Measurements from ENCODE around the gene NAA38. TPM values are rescaled to one million over a fixed set of nuclear protein-coding genes. Genes with fewer than 3 reads are reported as not detected.

Gene NAA38
- total RNA-seq, 1 experiment from 2014 or later, result 103 TPM

DNA sequence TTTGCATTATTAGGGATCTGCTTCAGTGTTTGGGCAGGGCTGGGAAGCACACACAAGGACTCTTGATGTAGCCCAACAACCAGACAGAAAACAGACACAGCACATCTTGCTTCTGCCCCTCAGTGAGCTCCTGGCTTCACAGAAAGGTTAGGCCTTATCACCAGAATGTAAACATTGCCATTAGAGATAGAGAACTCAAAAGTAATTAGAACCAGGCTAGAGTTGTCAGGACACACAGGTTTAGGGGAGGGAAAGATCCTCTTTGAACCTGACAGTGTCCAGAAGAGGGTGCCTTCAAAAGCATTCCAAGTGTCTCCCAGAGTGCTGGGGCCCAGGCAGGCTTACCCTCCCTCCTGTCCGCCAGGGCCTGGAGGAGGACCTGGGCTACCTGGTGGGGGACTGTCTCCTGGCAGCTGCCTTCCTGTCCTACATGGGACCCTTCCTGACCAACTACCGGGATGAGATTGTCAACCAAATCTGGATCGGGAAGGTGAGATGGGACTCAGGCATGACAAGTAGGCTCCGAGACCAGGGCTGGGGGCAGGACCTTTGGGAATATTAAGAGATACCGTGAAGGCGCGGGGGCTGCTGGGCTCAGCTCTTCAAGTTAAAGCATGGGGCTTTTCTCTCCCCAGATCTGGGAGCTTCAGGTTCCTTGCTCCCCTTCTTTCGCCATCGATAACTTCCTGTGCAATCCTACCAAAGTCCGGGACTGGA, 40.3 kb downstream of the NAA38 start:
- Histone ChIP-seq H4K20me1 (ENCODE audit: insufficient read depth) (no peaks in the 10 kb centered on the region), H3K9ac (ENCODE audit: low read length) (no peak overlapping the region), H2AFZ (ENCODE audit: low read depth, low read length, poor library complexity, severe bottlenecking) (no peak overlapping the region), H3K9me2 (ENCODE audit: insufficient read depth) (no peaks in the 10 kb centered on the region), H3K4me3 (replicated peaks in 1 of 2; ENCODE audit: low read depth in 1 of 2, low read length in 2 of 2) (no peak overlapping the region), H3K27me3 (ENCODE audit: insufficient read depth, low read length) (no peaks in the 10 kb centered on the region), H3K4me1 (ENCODE audit: control insufficient read depth in 1 of 2, insufficient read depth in 2 of 2, low read length in 2 of 2) (no peaks in the 10 kb centered on the region), H3K9me3 (ENCODE audit: control insufficient read depth in 1 of 2, insufficient read depth in 1 of 2, low read depth in 1 of 2, low read length in 2 of 2) (no peaks in the 10 kb centered on the region), H3K4me2 (ENCODE audit: low read length) (no peak overlapping the region), H3K79me2 (ENCODE audit: insufficient read depth, low read length) (no peaks in the 10 kb centered on the region), H3K36me3 (ENCODE audit: control insufficient read depth in 1 of 2, insufficient read depth in 2 of 2, low read length in 2 of 2) (no peaks in the 10 kb centered on the region), H3K27ac (ENCODE audit: low read depth, low read length) (no peak overlapping the region)
- no TSS peak for BruUV-seq (replicated peaks)
- TF ChIP-seq, protein P1, sequence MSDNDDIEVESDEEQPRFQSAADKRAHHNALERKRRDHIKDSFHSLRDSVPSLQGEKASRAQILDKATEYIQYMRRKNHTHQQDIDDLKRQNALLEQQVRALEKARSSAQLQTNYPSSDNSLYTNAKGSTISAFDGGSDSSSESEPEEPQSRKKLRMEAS (IDR thresholded peaks at IDR 0.05), result no peak
- TF ChIP-seq ZNF274 (IDR thresholded peaks at IDR 0.05; ENCODE audit: low read depth, low read length) (no peak), POLR2A (IDR thresholded peaks at IDR 0.05; ENCODE audit: borderline replicate concordance, extremely low read depth, insufficient read depth, insufficient read length) (no peak), CEBPB (IDR thresholded peaks at IDR 0.05; ENCODE audit: low read depth) (no peak), ZFX (IDR thresholded peaks at IDR 0.05) (no peak), RAD21 (IDR thresholded peaks at IDR 0.05; ENCODE audit: low read depth) (no peak), CBX3 (IDR thresholded peaks at IDR 0.05; ENCODE audit: low read depth) (no peak), JUND (IDR thresholded peaks at IDR 0.05) (no peak), YY1 (IDR thresholded peaks at IDR 0.05; ENCODE audit: extremely low read depth, insufficient replicate concordance, low read depth, low read length) (no peak), SP1 (IDR thresholded peaks at IDR 0.05; ENCODE audit: low read depth) (no peak), TCF7L2 (IDR thresholded peaks at IDR 0.05; ENCODE audit: borderline replicate concordance, extremely low read depth, insufficient read depth, insufficient read length) (no peak), POLR2AphosphoS5 (IDR thresholded peaks at IDR 0.05; ENCODE audit: low read depth, low read length) (no peak), SIN3A (IDR thresholded peaks at IDR 0.05; ENCODE audit: low read depth) (no peak), ELF1 (IDR thresholded peaks at IDR 0.05; ENCODE audit: borderline replicate concordance, low read depth) (no peak)
- TF ChIP-seq, protein P2, sequence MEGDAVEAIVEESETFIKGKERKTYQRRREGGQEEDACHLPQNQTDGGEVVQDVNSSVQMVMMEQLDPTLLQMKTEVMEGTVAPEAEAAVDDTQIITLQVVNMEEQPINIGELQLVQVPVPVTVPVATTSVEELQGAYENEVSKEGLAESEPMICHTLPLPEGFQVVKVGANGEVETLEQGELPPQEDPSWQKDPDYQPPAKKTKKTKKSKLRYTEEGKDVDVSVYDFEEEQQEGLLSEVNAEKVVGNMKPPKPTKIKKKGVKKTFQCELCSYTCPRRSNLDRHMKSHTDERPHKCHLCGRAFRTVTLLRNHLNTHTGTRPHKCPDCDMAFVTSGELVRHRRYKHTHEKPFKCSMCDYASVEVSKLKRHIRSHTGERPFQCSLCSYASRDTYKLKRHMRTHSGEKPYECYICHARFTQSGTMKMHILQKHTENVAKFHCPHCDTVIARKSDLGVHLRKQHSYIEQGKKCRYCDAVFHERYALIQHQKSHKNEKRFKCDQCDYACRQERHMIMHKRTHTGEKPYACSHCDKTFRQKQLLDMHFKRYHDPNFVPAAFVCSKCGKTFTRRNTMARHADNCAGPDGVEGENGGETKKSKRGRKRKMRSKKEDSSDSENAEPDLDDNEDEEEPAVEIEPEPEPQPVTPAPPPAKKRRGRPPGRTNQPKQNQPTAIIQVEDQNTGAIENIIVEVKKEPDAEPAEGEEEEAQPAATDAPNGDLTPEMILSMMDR (IDR thresholded peaks at IDR 0.05 in 2 of 3, conservative IDR thresholded peaks at IDR 0.05 in 1 of 3; ENCODE audit: borderline replicate concordance in 1 of 3, insufficient read depth in 1 of 3, low read depth in 2 of 3, low read length in 2 of 3), result no peak
- TF ChIP-seq, protein P3, sequence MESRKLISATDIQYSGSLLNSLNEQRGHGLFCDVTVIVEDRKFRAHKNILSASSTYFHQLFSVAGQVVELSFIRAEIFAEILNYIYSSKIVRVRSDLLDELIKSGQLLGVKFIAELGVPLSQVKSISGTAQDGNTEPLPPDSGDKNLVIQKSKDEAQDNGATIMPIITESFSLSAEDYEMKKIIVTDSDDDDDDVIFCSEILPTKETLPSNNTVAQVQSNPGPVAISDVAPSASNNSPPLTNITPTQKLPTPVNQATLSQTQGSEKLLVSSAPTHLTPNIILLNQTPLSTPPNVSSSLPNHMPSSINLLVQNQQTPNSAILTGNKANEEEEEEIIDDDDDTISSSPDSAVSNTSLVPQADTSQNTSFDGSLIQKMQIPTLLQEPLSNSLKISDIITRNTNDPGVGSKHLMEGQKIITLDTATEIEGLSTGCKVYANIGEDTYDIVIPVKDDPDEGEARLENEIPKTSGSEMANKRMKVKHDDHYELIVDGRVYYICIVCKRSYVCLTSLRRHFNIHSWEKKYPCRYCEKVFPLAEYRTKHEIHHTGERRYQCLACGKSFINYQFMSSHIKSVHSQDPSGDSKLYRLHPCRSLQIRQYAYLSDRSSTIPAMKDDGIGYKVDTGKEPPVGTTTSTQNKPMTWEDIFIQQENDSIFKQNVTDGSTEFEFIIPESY (IDR thresholded peaks at IDR 0.05; ENCODE audit: extremely low read depth, insufficient replicate concordance, low read length), result no peak
- TF ChIP-seq, protein P4, sequence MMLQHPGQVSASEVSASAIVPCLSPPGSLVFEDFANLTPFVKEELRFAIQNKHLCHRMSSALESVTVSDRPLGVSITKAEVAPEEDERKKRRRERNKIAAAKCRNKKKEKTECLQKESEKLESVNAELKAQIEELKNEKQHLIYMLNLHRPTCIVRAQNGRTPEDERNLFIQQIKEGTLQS (IDR thresholded peaks at IDR 0.05), result no peak
- TF ChIP-seq, protein P5, sequence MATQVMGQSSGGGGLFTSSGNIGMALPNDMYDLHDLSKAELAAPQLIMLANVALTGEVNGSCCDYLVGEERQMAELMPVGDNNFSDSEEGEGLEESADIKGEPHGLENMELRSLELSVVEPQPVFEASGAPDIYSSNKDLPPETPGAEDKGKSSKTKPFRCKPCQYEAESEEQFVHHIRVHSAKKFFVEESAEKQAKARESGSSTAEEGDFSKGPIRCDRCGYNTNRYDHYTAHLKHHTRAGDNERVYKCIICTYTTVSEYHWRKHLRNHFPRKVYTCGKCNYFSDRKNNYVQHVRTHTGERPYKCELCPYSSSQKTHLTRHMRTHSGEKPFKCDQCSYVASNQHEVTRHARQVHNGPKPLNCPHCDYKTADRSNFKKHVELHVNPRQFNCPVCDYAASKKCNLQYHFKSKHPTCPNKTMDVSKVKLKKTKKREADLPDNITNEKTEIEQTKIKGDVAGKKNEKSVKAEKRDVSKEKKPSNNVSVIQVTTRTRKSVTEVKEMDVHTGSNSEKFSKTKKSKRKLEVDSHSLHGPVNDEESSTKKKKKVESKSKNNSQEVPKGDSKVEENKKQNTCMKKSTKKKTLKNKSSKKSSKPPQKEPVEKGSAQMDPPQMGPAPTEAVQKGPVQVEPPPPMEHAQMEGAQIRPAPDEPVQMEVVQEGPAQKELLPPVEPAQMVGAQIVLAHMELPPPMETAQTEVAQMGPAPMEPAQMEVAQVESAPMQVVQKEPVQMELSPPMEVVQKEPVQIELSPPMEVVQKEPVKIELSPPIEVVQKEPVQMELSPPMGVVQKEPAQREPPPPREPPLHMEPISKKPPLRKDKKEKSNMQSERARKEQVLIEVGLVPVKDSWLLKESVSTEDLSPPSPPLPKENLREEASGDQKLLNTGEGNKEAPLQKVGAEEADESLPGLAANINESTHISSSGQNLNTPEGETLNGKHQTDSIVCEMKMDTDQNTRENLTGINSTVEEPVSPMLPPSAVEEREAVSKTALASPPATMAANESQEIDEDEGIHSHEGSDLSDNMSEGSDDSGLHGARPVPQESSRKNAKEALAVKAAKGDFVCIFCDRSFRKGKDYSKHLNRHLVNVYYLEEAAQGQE (IDR thresholded peaks at IDR 0.05; ENCODE audit: low read depth), result no peak
- ChIA-PET POLR2A (interaction anchor here (0.6 to 1.1 kb wide), 2 partner anchors 28 to 213 kb away, joined by 3 read pairs; no protein-coding TSS in a partner anchor), RAD21 (ENCODE audit: low non-redundant PET in 1 of 2, low total read pairs in 2 of 2, uncharacterized antibody in 2 of 2, unreplicated experiment in 2 of 2) (no interaction called here), CTCF (interaction anchor here (1.8 kb wide), 1 partner anchor 8 kb away, joined by 9 read pairs; no protein-coding TSS in a partner anchor)
- ATAC-seq, result no peak
- no peak for DNase-seq (ENCODE audit: low read depth, low spot score)
- intact Hi-C loops (cut with micrococcal nuclease), result no loop called here

Measured in HCT116 (cell line).